HepG2 (cell line): ENCODE results near the gene VASH2. TPM values are rescaled to one million over a fixed set of nuclear protein-coding genes. Genes with fewer than 3 reads are reported as not detected.

Experiments used
- BRCA1 ChIP-seq: sonication (generic); formaldehyde crosslinking; IDR thresholded peaks from 2 replicates; pipeline ENCODE4 v1.4.0; 2020; ENCODE audit warnings: missing genetic modification reagents
- CEBPG ChIP-seq: IDR thresholded peaks from 2 replicates; pipeline ENCODE4 v1.6.1; 2016
- CREB1 ChIP-seq, 2 experiments: fragments of 450-650 bp in 1 of 2; IDR thresholded peaks; 2 replicates each; pipeline ENCODE4 v1.6.1; 2016 to 2017; ENCODE audit warnings: control low read depth in 1 of 2, mild to moderate bottlenecking in 1 of 2, missing compliant biosample characterization in 1 of 2, missing genetic modification characterization in 1 of 2
- ELF1 ChIP-seq: sonication (generic); formaldehyde crosslinking; IDR thresholded peaks from 2 replicates; pipeline ENCODE4 v1.4.0; 2020; ENCODE audit warnings: missing genetic modification reagents
- FOSL2 ChIP-seq: sonication (generic); formaldehyde crosslinking; IDR thresholded peaks from 2 replicates; pipeline ENCODE4 v1.4.0; 2020; ENCODE audit warnings: missing genetic modification reagents
- FOXA3 ChIP-seq: IDR thresholded peaks from 2 replicates; pipeline ENCODE4 v1.6.1; 2016; ENCODE audit warnings: missing genetic modification reagents, missing compliant biosample characterization
- MZF1 ChIP-seq: sonication (generic); formaldehyde crosslinking; IDR thresholded peaks from 2 replicates; pipeline ENCODE4 v1.8.1; 2023; ENCODE audit warnings: mild to moderate bottlenecking, missing genetic modification reagents, borderline replicate concordance
- NR2F2 ChIP-seq: IDR thresholded peaks from 2 replicates; pipeline ENCODE4 v1.6.1; 2012; ENCODE audit warnings: low read depth, inconsistent platforms, borderline replicate concordance
- PHF5A ChIP-seq: IDR thresholded peaks from one replicate; pipeline ENCODE4 v1.6.1; 2018; ENCODE audit warnings: low read depth, missing genetic modification reagents; ENCODE audit not compliant: unreplicated experiment
- RCOR2 ChIP-seq: IDR thresholded peaks from 2 replicates; pipeline ENCODE4 v1.6.1; 2016; ENCODE audit warnings: missing biosample characterization, missing genetic modification reagents
- SKI ChIP-seq: fragments of 450-650 bp; IDR thresholded peaks from one replicate; pipeline ENCODE4 v1.6.1; 2018; ENCODE audit warnings: mild to moderate bottlenecking; ENCODE audit not compliant: partially characterized antibody
- SRSF1 ChIP-seq: fragments of 200-400 bp; formaldehyde crosslinking; optimal IDR thresholded peaks from 2 replicates; pipeline ENCODE3; 2017; ENCODE audit warnings: mild to moderate bottlenecking, low read depth, low read length, moderate library complexity
- STAG1 ChIP-seq: sonication (generic); formaldehyde crosslinking; IDR thresholded peaks from 2 replicates; pipeline ENCODE4 v1.4.0; 2020; ENCODE audit warnings: missing genetic modification reagents
- TOPORS ChIP-seq: sonication (generic); formaldehyde crosslinking; IDR thresholded peaks from 2 replicates; pipeline ENCODE4 v1.8.0; 2023; ENCODE audit warnings: mild to moderate bottlenecking, missing genetic modification reagents
- ZNF251 ChIP-seq: sonication (generic); formaldehyde crosslinking; IDR thresholded peaks from 2 replicates; pipeline ENCODE4 v1.9.0; 2021; ENCODE audit warnings: mild to moderate bottlenecking, missing genetic modification reagents
- ZNF3 ChIP-seq: IDR thresholded peaks from 2 replicates; pipeline ENCODE4 v1.7.0; 2017; ENCODE audit warnings: inconsistent platforms
- ZNF430 ChIP-seq: sonication (generic); formaldehyde crosslinking; IDR thresholded peaks from 2 replicates; pipeline ENCODE4 v1.9.0; 2021; ENCODE audit warnings: mild to moderate bottlenecking, missing genetic modification reagents
- ZNF614 ChIP-seq: IDR thresholded peaks from 2 replicates; pipeline ENCODE4 v1.6.1; 2018; ENCODE audit warnings: missing biosample characterization, missing genetic modification reagents, inconsistent platforms, borderline replicate concordance
- polyA plus RNA-seq, 8 experiments: library from polyadenylated mRNA; depleted of rRNA in 3 of 8; stranded (reverse) in 7 of 8; unstranded in 1 of 8; fragments of >200 nt; fragmentation: Illumina TruSeq in 4 of 8; extraction: Trizol in 4 of 8; gene quantifications; 2 replicates each; pipeline versions ENCODE4 v1.2.1 to v1.2.3, GENCODE V29; 2011 to 2016; ENCODE audit warnings: low read depth in 4 of 8, missing spikeins in 1 of 8, mixed read lengths in 1 of 8; ENCODE audit not compliant: insufficient read depth in 1 of 8
- total RNA-seq, 5 experiments: library from RNA; depleted of rRNA; stranded (reverse); fragments of >200 nt; fragmentation: Illumina TruSeq; extraction: Trizol; gene quantifications; 2 replicates each; pipeline ENCODE4 v1.2.3, GENCODE V29; 2016; ENCODE audit warnings: low read depth in 1 of 5
- TF ChIP-seq, protein P1 (sequence below): IDR thresholded peaks from 2 replicates; pipeline ENCODE4 v1.6.1; 2016; ENCODE audit warnings: control low read depth
- TF ChIP-seq, protein P2 (sequence below): sonication (generic); formaldehyde crosslinking; IDR thresholded peaks from 2 replicates; pipeline ENCODE4 v1.5.0; 2020; ENCODE audit warnings: missing genetic modification reagents
- TF ChIP-seq, protein P3 (sequence below): IDR thresholded peaks from 2 replicates; pipeline ENCODE4 v1.6.1; 2016; ENCODE audit warnings: missing genetic modification reagents, missing compliant biosample characterization
- TF ChIP-seq, protein P4 (sequence below): sonication (generic); formaldehyde crosslinking; IDR thresholded peaks from 2 replicates; pipeline ENCODE4 v1.5.0; 2020; ENCODE audit warnings: mild to moderate bottlenecking, missing genetic modification reagents, borderline replicate concordance
- TF ChIP-seq, protein P5 (sequence below): sonication (generic); formaldehyde crosslinking; IDR thresholded peaks from 2 replicates; pipeline ENCODE4 v1.4.0; 2020; ENCODE audit warnings: missing genetic modification reagents, borderline replicate concordance

Gene VASH2
- total and polyA plus RNA-seq, 2 of the 13 experiments (the other 11 are each of a cell fraction or from before 2014, with no cell fraction given) = 0.44 to 1.00 TPM

DNA sequence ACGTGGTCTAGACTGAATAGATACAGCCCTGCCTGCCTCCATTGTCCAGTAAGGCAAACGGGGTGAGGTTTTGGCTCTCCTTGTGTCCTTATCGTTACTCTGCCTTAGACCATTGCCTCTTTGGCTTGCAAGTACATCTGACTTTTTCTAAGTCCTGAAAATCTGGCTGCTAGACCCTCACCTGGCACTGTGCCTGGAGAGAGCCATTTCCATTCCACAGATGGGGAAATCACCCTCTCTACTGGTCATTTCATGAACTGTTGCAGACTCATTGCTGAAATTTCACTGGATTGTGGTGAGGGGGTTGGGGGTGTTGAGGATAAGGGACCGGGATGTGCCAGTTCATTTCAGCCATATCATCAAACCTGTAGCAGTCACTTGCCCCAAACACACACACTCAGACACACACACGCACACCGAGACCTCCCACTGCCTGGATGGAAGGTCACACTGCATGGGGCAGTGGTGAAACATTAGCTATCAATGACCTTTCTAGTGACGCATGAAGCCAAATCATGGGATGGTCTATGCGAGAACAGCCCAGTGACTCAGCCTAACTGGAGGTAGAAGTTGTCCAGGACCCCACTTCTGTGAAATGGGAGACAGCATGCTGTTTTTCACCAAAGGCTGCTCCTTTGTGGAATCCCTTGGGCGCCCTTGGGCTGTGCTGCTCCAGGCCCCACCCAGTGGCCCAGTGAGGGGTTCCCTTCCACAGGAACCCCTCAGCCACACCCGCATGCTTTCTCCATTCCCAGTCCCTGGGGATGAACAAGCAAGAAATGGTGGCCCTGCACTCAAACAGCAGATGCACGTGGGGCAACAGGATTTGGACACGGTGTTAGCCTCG, 34.9 kb upstream of the VASH2 start (continued):
- no peak for TF ChIP-seq SRSF1
- no peak for TF ChIP-seq FOSL2 (CRISPR knock-in tag)
- TF ChIP-seq, protein P1, sequence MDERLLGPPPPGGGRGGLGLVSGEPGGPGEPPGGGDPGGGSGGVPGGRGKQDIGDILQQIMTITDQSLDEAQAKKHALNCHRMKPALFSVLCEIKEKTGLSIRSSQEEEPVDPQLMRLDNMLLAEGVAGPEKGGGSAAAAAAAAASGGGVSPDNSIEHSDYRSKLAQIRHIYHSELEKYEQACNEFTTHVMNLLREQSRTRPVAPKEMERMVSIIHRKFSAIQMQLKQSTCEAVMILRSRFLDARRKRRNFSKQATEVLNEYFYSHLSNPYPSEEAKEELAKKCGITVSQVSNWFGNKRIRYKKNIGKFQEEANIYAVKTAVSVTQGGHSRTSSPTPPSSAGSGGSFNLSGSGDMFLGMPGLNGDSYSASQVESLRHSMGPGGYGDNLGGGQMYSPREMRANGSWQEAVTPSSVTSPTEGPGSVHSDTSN (CRISPR knock-in tag) = no peak
- no peak for TF ChIP-seq MZF1 (CRISPR knock-in tag)
- TF ChIP-seq TOPORS (CRISPR knock-in tag) = no peak
- TF ChIP-seq FOXA3 (CRISPR knock-in tag) = no peak
- no peak for TF ChIP-seq BRCA1 (CRISPR knock-in tag)
- TF ChIP-seq SKI = no peak
- TF ChIP-seq, protein P2, sequence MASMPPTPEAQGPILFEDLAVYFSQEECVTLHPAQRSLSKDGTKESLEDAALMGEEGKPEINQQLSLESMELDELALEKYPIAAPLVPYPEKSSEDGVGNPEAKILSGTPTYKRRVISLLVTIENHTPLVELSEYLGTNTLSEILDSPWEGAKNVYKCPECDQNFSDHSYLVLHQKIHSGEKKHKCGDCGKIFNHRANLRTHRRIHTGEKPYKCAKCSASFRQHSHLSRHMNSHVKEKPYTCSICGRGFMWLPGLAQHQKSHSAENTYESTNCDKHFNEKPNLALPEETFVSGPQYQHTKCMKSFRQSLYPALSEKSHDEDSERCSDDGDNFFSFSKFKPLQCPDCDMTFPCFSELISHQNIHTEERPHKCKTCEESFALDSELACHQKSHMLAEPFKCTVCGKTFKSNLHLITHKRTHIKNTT (CRISPR knock-in tag) = no peak
- no peak for TF ChIP-seq RCOR2
- TF ChIP-seq CEBPG (CRISPR knock-in tag) = no peak
- TF ChIP-seq, protein P3, sequence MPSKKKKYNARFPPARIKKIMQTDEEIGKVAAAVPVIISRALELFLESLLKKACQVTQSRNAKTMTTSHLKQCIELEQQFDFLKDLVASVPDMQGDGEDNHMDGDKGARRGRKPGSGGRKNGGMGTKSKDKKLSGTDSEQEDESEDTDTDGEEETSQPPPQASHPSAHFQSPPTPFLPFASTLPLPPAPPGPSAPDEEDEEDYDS (CRISPR knock-in tag) = no peak
- no peak for TF ChIP-seq ZNF3 (CRISPR knock-in tag)
- TF ChIP-seq NR2F2 = no peak
- TF ChIP-seq ELF1 = no peak
- no peak for TF ChIP-seq ZNF430 (CRISPR knock-in tag)
- TF ChIP-seq STAG1 (CRISPR knock-in tag) = peak; percentile 85
- TF ChIP-seq, protein P4, sequence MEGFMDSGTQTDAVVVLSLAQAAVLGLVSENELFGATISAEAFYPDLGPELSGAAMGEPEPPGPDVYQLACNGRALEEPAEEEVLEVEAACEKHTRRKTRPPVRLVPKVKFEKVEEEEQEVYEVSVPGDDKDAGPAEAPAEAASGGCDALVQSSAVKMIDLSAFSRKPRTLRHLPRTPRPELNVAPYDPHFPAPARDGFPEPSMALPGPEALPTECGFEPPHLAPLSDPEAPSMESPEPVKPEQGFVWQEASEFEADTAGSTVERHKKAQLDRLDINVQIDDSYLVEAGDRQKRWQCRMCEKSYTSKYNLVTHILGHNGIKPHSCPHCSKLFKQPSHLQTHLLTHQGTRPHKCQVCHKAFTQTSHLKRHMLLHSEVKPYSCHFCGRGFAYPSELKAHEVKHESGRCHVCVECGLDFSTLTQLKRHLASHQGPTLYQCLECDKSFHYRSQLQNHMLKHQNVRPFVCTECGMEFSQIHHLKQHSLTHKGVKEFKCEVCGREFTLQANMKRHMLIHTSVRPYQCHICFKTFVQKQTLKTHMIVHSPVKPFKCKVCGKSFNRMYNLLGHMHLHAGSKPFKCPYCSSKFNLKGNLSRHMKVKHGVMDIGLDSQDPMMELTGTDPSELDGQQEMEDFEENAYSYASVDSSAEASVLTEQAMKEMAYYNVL = no peak
- TF ChIP-seq CREB1 (IDR thresholded peaks at IDR 0.05) = peak; percentile 21; the same call in 1 of the 2 replicates
- no peak for TF ChIP-seq CREB1 (CRISPR knock-in tag; IDR thresholded peaks at IDR 0.05)
- TF ChIP-seq, protein P5, sequence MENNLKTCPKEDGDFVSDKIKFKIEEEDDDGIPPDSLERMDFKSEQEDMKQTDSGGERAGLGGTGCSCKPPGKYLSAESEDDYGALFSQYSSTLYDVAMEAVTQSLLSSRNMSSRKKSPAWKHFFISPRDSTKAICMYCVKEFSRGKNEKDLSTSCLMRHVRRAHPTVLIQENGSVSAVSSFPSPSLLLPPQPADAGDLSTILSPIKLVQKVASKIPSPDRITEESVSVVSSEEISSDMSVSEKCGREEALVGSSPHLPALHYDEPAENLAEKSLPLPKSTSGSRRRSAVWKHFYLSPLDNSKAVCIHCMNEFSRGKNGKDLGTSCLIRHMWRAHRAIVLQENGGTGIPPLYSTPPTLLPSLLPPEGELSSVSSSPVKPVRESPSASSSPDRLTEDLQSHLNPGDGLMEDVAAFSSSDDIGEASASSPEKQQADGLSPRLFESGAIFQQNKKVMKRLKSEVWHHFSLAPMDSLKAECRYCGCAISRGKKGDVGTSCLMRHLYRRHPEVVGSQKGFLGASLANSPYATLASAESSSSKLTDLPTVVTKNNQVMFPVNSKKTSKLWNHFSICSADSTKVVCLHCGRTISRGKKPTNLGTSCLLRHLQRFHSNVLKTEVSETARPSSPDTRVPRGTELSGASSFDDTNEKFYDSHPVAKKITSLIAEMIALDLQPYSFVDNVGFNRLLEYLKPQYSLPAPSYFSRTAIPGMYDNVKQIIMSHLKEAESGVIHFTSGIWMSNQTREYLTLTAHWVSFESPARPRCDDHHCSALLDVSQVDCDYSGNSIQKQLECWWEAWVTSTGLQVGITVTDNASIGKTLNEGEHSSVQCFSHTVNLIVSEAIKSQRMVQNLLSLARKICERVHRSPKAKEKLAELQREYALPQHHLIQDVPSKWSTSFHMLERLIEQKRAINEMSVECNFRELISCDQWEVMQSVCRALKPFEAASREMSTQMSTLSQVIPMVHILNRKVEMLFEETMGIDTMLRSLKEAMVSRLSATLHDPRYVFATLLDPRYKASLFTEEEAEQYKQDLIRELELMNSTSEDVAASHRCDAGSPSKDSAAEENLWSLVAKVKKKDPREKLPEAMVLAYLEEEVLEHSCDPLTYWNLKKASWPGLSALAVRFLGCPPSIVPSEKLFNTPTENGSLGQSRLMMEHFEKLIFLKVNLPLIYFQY (CRISPR knock-in tag) = no peak
- TF ChIP-seq PHF5A (CRISPR knock-in tag) = no peak
- TF ChIP-seq ZNF614 = no peak
- no peak for TF ChIP-seq ZNF251 (CRISPR knock-in tag)
